Karpas-422 (cell line): ENCODE data around the gene LMO1. TPM values are rescaled to one million over a fixed set of nuclear protein-coding genes. Genes with fewer than 3 reads are reported as not detected.

Source experiments
- DNase-seq: peaks from one replicate; pipeline ENCODE4 v3.0.0-alpha.2; 2015
- H2AFZ ChIP-seq: fragments of 200-600 bp; sonication (generic); 2 replicates; pipeline ENCODE4 v1.6.1; 2014; ENCODE audit warnings: antibody characterized with exemption, low read length, mixed read lengths
- H3K27ac ChIP-seq: fragments of 200-600 bp; sonication (generic); 2 replicates; pipeline ENCODE4 v1.5.1; 2014; ENCODE audit warnings: mild to moderate bottlenecking, low read length, moderate library complexity
- H3K27me3 ChIP-seq: fragments of 200-600 bp; sonication (generic); 2 replicates; pipeline ENCODE4 v1.6.1; 2014; ENCODE audit warnings: low read length, mixed read lengths
- H3K36me3 ChIP-seq: fragments of 200-600 bp; sonication (generic); 2 replicates; pipeline ENCODE4 v1.6.1; 2014; ENCODE audit warnings: low read length, mixed read lengths; ENCODE audit not compliant: insufficient read depth
- H3K4me1 ChIP-seq: fragments of 200-600 bp; sonication (generic); 2 replicates; pipeline ENCODE4 v1.6.1; 2014; ENCODE audit warnings: mild to moderate bottlenecking, low read length, mixed read lengths
- H3K4me2 ChIP-seq: fragments of 200-600 bp; sonication (generic); 2 replicates; pipeline ENCODE4 v1.6.1; 2014; ENCODE audit warnings: low read length, low read depth, mild to moderate bottlenecking; ENCODE audit not compliant: poor library complexity, severe bottlenecking
- H3K4me3 ChIP-seq: fragments of 200-600 bp; sonication (generic); 2 replicates; pipeline ENCODE4 v1.5.1; 2014; ENCODE audit warnings: mild to moderate bottlenecking, antibody characterized with exemption, low read length, mixed read lengths
- H3K79me2 ChIP-seq: fragments of 200-600 bp; sonication (generic); 2 replicates; pipeline ENCODE4 v1.6.1; 2014; ENCODE audit warnings: mild to moderate bottlenecking, low read length, mixed read lengths
- H3K9ac ChIP-seq: fragments of 200-600 bp; sonication (generic); 2 replicates; pipeline ENCODE4 v1.6.0; 2014; ENCODE audit warnings: low read length
- H3K9me2 ChIP-seq: fragments of 200-600 bp; sonication (generic), shearing (Covaris generic); replicated peaks from 2 replicates; pipeline ENCODE4 v1.6.0; 2014; ENCODE audit warnings: mild to moderate bottlenecking, low read length, moderate library complexity; ENCODE audit not compliant: insufficient read depth
- H3K9me3 ChIP-seq: fragments of 300-700, 200-600 bp; sonication (generic); 2 replicates; pipeline ENCODE4 v1.6.1; 2014; ENCODE audit warnings: low read length, mixed read lengths
- H4K20me1 ChIP-seq: fragments of 200-600 bp; sonication (generic); 2 replicates; pipeline ENCODE4 v1.6.1; 2014; ENCODE audit warnings: mild to moderate bottlenecking, antibody characterized with exemption, low read length, low read depth; ENCODE audit not compliant: insufficient read depth
- total RNA-seq: library from RNA; depleted of rRNA; stranded (reverse); fragments of >200 nt; shearing (Covaris generic); gene quantifications from 2 replicates; pipeline ENCODE4 v1.2.3, GENCODE V29; 2014; ENCODE audit warnings: low replicate concordance

LMO1 gene
- total RNA-seq, 1 experiment from 2014 or later: not detected

- Histone ChIP-seq H3K27me3 (no peaks in the 10 kb centered on the region), H3K27ac (no peak overlapping the region), H3K4me3 (no peak overlapping the region), H3K9me3 (no peaks in the 10 kb centered on the region), H4K20me1 (no peaks in the 10 kb centered on the region), H3K4me1 (no peaks in the 10 kb centered on the region), H3K4me2 (no peak overlapping the region), H3K36me3 (no peaks in the 10 kb centered on the region), H2AFZ (no peak overlapping the region), H3K9me2 (no peaks in the 10 kb centered on the region), H3K79me2 (no peaks in the 10 kb centered on the region), H3K9ac (no peak overlapping the region)
- DNase-seq: no peak
These were observed 23.2 kb upstream of the LMO1 start for GRCh38 chr11:8286886-8287285.

GRCh38 chr11:8285796-8286195 lies 22.1 kb upstream of the LMO1 start:
- no peaks in the 10 kb centered on the region for H3K27me3 ChIP-seq
- H2AFZ ChIP-seq: no peak overlapping the region
- no peaks in the 10 kb centered on the region for H3K9me2 ChIP-seq
- no peaks in the 10 kb centered on the region for H3K9me3 ChIP-seq
- DNase-seq: no peak
- no peaks in the 10 kb centered on the region for H4K20me1 ChIP-seq
- no peaks in the 10 kb centered on the region for H3K36me3 ChIP-seq
- H3K4me2 ChIP-seq: no peak overlapping the region
- no peak overlapping the region for H3K27ac ChIP-seq
- H3K9ac ChIP-seq: no peak overlapping the region
- H3K4me3 ChIP-seq: no peak overlapping the region
- H3K79me2 ChIP-seq: no peaks in the 10 kb centered on the region
- H3K4me1 ChIP-seq: no peaks in the 10 kb centered on the region

GRCh38 chr11:8285228-8285627 lies 21.6 kb upstream of the LMO1 start:
- Histone ChIP-seq H3K9me3 (no peaks in the 10 kb centered on the region), H2AFZ (no peak overlapping the region), H4K20me1 (no peaks in the 10 kb centered on the region), H3K9me2 (no peaks in the 10 kb centered on the region), H3K9ac (no peak overlapping the region), H3K27me3 (no peaks in the 10 kb centered on the region), H3K79me2 (no peaks in the 10 kb centered on the region), H3K27ac (no peak overlapping the region), H3K4me3 (no peak overlapping the region), H3K36me3 (no peaks in the 10 kb centered on the region), H3K4me1 (no peaks in the 10 kb centered on the region), H3K4me2 (no peak overlapping the region)
- DNase-seq: no peak

GRCh38 chr11:8283465-8284230 lies 20.0 kb upstream of the LMO1 start:
- H4K20me1 ChIP-seq: no peaks in the 10 kb centered on the region
- H3K9ac ChIP-seq: no peak overlapping the region
- H3K79me2 ChIP-seq: no peaks in the 10 kb centered on the region

GRCh38 chr11:8283100-8283464 lies 19.4 kb upstream of the LMO1 start:
- H4K20me1 ChIP-seq: no peaks in the 10 kb centered on the region
- no peak for DNase-seq
- H3K4me2 ChIP-seq: no peak overlapping the region
- H3K4me3 ChIP-seq: no peak overlapping the region
- no peaks in the 10 kb centered on the region for H3K36me3 ChIP-seq
- H3K9ac ChIP-seq: no peak overlapping the region
- H3K79me2 ChIP-seq: no peaks in the 10 kb centered on the region
- H3K9me2 ChIP-seq: no peaks in the 10 kb centered on the region
- H2AFZ ChIP-seq: no peak overlapping the region
- H3K27ac ChIP-seq: no peak overlapping the region
- no peaks in the 10 kb centered on the region for H3K4me1 ChIP-seq
- H3K27me3 ChIP-seq: no peaks in the 10 kb centered on the region
- H3K9me3 ChIP-seq: no peaks in the 10 kb centered on the region

More at GRCh38 chr11:8283465-8284230, 20.0 kb upstream of the LMO1 start:
- H3K9me2 ChIP-seq: no peaks in the 10 kb centered on the region
- DNase-seq: no peak
- H2AFZ ChIP-seq: no peak overlapping the region
- no peak overlapping the region for H3K27ac ChIP-seq
- H3K4me3 ChIP-seq: no peak overlapping the region
- H3K27me3 ChIP-seq: no peaks in the 10 kb centered on the region
- no peaks in the 10 kb centered on the region for H3K9me3 ChIP-seq
- no peaks in the 10 kb centered on the region for H3K4me1 ChIP-seq
- no peak overlapping the region for H3K4me2 ChIP-seq
- H3K36me3 ChIP-seq: no peaks in the 10 kb centered on the region

GRCh38 chr11:8282631-8283030 lies 19.0 kb upstream of the LMO1 start:
- Histone ChIP-seq H3K9me3 (no peaks in the 10 kb centered on the region), H3K9me2 (no peaks in the 10 kb centered on the region), H4K20me1 (no peaks in the 10 kb centered on the region), H3K79me2 (no peaks in the 10 kb centered on the region), H3K27ac (no peak overlapping the region), H3K36me3 (no peaks in the 10 kb centered on the region), H3K4me2 (no peak overlapping the region), H3K9ac (no peak overlapping the region), H3K4me3 (no peak overlapping the region), H3K27me3 (no peaks in the 10 kb centered on the region), H2AFZ (no peak overlapping the region), H3K4me1 (no peaks in the 10 kb centered on the region)
- no peak for DNase-seq

GRCh38 chr11:8281266-8281665 lies 17.6 kb upstream of the LMO1 start:
- H3K4me2 ChIP-seq: no peak overlapping the region
- no peaks in the 10 kb centered on the region for H4K20me1 ChIP-seq
- no peaks in the 10 kb centered on the region for H3K79me2 ChIP-seq
- no peak for DNase-seq
- no peaks in the 10 kb centered on the region for H3K9me3 ChIP-seq
- no peaks in the 10 kb centered on the region for H3K36me3 ChIP-seq
- no peaks in the 10 kb centered on the region for H3K27me3 ChIP-seq
- no peak overlapping the region for H3K27ac ChIP-seq
- no peak overlapping the region for H2AFZ ChIP-seq
- H3K9me2 ChIP-seq: no peaks in the 10 kb centered on the region
- H3K9ac ChIP-seq: no peak overlapping the region
- no peak overlapping the region for H3K4me3 ChIP-seq
- H3K4me1 ChIP-seq: no peaks in the 10 kb centered on the region

GRCh38 chr11:8277691-8278090 lies 14.0 kb upstream of the LMO1 start:
- no peak overlapping the region for H3K4me2 ChIP-seq
- H3K79me2 ChIP-seq: no peaks in the 10 kb centered on the region
- no peak overlapping the region for H3K27ac ChIP-seq
- no peak for DNase-seq
- no peak overlapping the region for H3K4me3 ChIP-seq
- H3K4me1 ChIP-seq: no peaks in the 10 kb centered on the region
- no peak overlapping the region for H2AFZ ChIP-seq
- H3K36me3 ChIP-seq: no peaks in the 10 kb centered on the region
- H3K9me2 ChIP-seq: no peaks in the 10 kb centered on the region
- H3K9me3 ChIP-seq: no peaks in the 10 kb centered on the region
- no peaks in the 10 kb centered on the region for H3K27me3 ChIP-seq
- no peaks in the 10 kb centered on the region for H4K20me1 ChIP-seq
- H3K9ac ChIP-seq: no peak overlapping the region
